Activated T-cell treated with anti-CD3 and anti-CD28 coated beads, Interleukin-2, amount 50 U/mL, for 72 hours (primary cell): Measurements from ENCODE around the gene GABRA4. TPM values are rescaled to one million over a fixed set of nuclear protein-coding genes. Genes with fewer than 3 reads are reported as not detected.

Experiments
- ATAC-seq, 2 donors: fragments of 150-1000 bp; cut with Tn5 transposase; replicated peaks in 1 of 2; 2 replicates each; pipeline ENCODE4 v1.10.0; 2021; ENCODE audit warnings: moderate library complexity in 2 of 2, mild to moderate bottlenecking in 1 of 2
- DNase-seq, 2 donors: peaks; one replicate each; pipeline ENCODE4 v3.0.0; 2021 to 2022; ENCODE audit warnings: mixed read lengths in 1 of 2
- H3K27ac Mint-ChIP-seq: one replicate; pipeline ENCODE4 v1.8.0; 2022; ENCODE audit warnings: mild to moderate bottlenecking, moderate library complexity, mixed read lengths
- H3K27me3 Mint-ChIP-seq: one replicate; pipeline ENCODE4 v1.8.0; 2022; ENCODE audit warnings: low read depth, mixed read lengths
- H3K36me3 Mint-ChIP-seq, 2 donors: one replicate each; pipeline ENCODE4 v1.8.0; 2022; ENCODE audit warnings: mixed read lengths in 2 of 2, mild to moderate bottlenecking in 1 of 2; ENCODE audit not compliant: insufficient read depth in 2 of 2
- H3K4me1 Mint-ChIP-seq: one replicate; pipeline ENCODE4 v1.8.0; 2022; ENCODE audit warnings: low read depth, mixed read lengths
- H3K4me3 Mint-ChIP-seq, 2 donors: one replicate each; pipeline ENCODE4 v1.8.0; 2022; ENCODE audit warnings: mild to moderate bottlenecking in 2 of 2, mixed read lengths in 2 of 2, moderate library complexity in 2 of 2
- H3K9me3 Mint-ChIP-seq, 2 donors: one replicate each; pipeline ENCODE4 v1.8.0; 2022; ENCODE audit warnings: mixed read lengths in 2 of 2
- total RNA-seq, 2 donors: library from RNA; stranded (reverse); gene quantifications; one replicate each; pipeline ENCODE4 v1.2.3, GENCODE V29; 2022

Gene GABRA4
- total RNA-seq: not detected

DNA sequence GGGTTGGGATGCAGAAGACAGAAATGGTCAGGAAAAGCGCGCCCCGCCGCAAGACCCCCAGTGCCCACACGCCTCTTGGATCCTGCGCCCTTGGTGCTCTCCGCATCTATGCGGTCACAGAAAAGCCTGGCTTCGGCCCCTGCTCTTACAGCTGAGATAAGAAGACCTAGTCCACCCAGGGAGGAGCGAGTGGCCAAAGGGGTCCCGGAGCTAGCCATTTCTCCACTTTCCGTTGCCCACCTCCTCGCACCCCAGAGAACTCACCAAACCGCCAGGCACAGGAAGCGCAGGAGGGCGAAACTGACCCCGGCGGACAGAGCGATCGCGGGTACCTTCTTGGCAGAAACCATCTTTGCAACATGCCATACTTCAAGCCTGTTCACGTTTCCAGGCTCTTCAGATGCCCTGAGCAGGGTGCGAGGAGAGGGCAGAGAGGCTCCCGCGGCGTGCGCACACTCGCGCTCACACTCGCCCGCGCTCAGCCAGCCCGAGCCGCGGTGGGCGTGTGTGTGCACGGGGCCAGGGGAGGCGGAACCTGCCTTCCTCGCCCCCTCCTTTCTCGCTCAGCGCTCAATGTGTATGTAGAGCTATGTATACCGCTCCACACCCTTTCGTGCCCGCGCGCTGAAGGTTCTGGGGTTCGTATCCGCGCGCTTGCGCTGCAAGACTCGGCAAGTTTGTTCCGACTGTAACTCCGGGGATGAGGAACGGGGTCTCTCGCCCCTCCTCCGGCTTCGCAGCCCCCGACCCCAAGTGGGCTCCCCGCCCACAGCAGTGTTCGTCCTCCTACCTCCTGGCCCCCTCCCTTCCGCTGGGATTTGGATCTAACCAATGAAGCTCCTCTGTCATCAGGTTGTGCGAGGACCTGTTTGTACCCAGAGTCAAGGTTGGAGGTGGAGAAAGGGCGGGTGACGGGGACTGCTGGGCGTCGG lies at the start of gene GABRA4:
Gene GABRA4 (minus strand): TSS at position 507 of the 932 bp plus-strand sequence. CDS start 157 bp downstream, at position 350.
- Mint-ChIP-seq H3K9me3 (no peaks in the 10 kb centered on the region), H3K27me3 (peaks cover 55% of the 10 kb centered on the region), H3K36me3 (peaks cover 3 to 4% of the 10 kb centered on the region in 2 donors), H3K4me3 (peak within 1 kb of the TSS; percentile 68 to 71), H3K27ac (no peak within 1 kb of the TSS), H3K4me1 (peaks cover 10% of the 10 kb centered on the region)
- ATAC-seq: peak; percentile 49 to 69
- peak; percentile 3 to 5 for DNase-seq

DNA sequence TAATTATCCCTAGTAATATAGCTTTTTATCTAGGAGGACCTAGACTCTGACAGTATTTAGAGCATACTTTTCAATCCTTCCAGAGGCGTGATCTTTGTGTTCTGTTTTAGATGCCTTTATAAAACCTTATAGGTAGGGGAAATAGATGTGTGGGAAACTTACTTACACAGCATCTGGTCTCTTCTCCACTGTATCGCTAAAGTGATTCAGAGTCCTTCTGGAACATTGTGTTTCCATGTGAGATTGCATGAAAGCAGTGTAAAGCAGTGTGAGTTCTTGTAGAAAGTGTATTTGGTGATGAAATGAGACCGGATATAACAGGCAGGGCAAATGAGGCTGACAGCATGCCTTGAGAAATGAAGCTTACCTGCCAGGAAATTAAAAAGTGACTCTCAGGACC lies 47.4 kb upstream of the GABRA4 start:
- Mint-ChIP-seq H3K36me3 (no peaks in the 10 kb centered on the region), H3K4me3 (no peak overlapping the region)

DNA sequence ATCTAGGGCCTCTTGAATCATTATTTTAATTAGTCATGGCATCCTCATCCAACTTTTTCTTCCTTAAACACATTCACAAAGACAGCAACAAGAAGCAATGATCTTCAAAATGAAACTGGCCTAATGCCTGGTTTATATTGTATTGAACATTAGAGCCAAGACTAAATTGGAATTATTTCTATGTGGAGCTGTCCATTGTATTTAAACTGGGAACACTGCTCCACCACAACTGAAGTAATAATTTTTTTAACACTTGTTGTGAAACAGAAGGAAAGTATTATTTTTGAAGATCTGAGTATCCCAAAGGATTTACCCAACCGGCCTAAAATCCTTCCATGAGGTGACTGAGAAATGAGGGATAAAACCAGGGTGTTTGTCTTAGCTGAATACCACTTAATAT lies 44.9 kb upstream of the GABRA4 start:
- ATAC-seq (no peak), DNase-seq (no peak)
- no peak overlapping the region for H3K27ac Mint-ChIP-seq
- no peaks in the 10 kb centered on the region for H3K9me3 Mint-ChIP-seq
- no peak overlapping the region for H3K4me3 Mint-ChIP-seq
- no peaks in the 10 kb centered on the region for H3K36me3 Mint-ChIP-seq
- no peaks in the 10 kb centered on the region for H3K4me1 Mint-ChIP-seq
- peaks cover 19% of the 10 kb centered on the region for H3K27me3 Mint-ChIP-seq

More for the DNA sequence above, 47.4 kb upstream of the GABRA4 start:
- ATAC-seq (no peak), DNase-seq (no peak)
- Mint-ChIP-seq H3K4me1 (no peaks in the 10 kb centered on the region), H3K27me3 (peaks cover 28% of the 10 kb centered on the region), H3K9me3 (no peaks in the 10 kb centered on the region), H3K27ac (no peak overlapping the region)

DNA sequence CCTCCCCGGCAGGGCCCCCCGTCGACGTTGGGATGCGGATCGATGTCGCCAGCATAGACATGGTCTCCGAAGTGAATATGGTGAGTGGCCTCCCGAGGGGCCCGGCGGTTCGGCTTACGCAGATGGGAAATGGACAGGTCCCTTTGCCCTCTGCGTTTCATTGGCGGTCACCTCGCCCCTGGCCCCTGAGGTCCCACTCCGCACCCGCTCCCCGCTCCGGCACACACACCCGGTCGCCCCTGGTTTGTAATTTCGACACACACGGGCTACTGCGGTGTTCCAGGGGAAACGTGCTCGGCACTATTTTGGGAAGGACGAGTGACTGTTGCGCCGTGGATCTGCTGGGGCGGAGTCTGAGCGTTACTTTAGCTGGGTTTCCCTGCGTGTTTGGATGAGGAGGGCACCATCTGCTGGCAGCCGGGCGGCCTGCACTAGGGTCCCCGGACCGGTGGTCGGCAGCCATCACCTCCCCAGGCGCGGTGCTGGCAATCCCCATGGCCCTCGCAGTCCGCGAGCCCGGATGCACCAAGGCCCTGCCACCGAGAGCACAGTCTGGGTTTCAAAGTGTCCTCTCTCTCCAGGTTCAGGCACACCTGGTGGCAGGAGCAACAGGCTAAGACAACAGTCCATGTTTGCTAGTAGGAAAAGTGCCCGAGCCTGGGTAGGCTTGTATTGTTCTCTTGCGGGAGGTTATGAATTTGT lies 39.2 kb upstream of the GABRA4 start:
- ATAC-seq (peak; percentile 91 to 93), DNase-seq (peak; percentile 64 to 70)
- H3K36me3 Mint-ChIP-seq: peaks cover 0 to 2% of the 10 kb centered on the region in 2 donors
- H3K4me3 Mint-ChIP-seq: peak overlapping the region; percentile 70 to 83
- H3K27me3 Mint-ChIP-seq: peaks cover 41% of the 10 kb centered on the region
- no peaks in the 10 kb centered on the region for H3K9me3 Mint-ChIP-seq
- no peak overlapping the region for H3K27ac Mint-ChIP-seq
- H3K4me1 Mint-ChIP-seq: peaks cover 16% of the 10 kb centered on the region

DNA sequence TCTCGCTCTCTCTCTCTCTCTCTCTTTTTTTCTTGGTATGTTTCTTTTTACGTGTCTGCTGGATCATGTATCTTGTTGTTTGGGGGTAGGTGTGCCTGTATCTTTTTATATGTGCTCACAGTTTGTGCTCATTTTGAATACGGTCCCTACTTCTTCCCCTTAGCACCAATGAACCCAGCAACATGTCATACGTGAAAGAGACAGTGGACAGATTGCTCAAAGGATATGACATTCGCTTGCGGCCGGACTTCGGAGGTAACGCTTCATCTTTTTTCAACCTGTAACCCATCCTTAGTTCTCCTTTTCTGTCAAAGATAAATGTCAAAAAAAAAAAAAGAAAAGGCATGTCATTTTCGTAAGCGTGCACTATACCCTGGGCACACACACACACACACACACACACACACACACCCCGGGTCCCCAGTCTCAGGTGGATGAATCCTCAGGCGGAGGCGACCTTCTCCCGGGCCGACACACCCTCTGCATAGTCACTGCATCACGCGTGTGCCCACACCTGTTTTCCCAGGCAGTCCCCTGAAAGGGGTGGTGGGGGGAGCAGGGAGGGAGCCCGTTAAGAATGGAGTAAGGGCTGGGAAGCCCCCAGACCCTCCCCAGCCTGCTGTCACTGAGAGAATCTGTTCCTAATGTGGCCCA lies 38.5 kb upstream of the GABRA4 start:
- Mint-ChIP-seq H3K27ac (peak overlapping the region; percentile 6), H3K4me1 (peaks cover 16% of the 10 kb centered on the region), H3K9me3 (no peaks in the 10 kb centered on the region), H3K36me3 (peaks cover 0 to 2% of the 10 kb centered on the region in 2 donors), H3K27me3 (peaks cover 41% of the 10 kb centered on the region), H3K4me3 (peak overlapping the region; percentile 70 to 83)
- ATAC-seq (peak; percentile 49 to 56), DNase-seq (peak in 1 of 2 donors; percentile 6)

DNA sequence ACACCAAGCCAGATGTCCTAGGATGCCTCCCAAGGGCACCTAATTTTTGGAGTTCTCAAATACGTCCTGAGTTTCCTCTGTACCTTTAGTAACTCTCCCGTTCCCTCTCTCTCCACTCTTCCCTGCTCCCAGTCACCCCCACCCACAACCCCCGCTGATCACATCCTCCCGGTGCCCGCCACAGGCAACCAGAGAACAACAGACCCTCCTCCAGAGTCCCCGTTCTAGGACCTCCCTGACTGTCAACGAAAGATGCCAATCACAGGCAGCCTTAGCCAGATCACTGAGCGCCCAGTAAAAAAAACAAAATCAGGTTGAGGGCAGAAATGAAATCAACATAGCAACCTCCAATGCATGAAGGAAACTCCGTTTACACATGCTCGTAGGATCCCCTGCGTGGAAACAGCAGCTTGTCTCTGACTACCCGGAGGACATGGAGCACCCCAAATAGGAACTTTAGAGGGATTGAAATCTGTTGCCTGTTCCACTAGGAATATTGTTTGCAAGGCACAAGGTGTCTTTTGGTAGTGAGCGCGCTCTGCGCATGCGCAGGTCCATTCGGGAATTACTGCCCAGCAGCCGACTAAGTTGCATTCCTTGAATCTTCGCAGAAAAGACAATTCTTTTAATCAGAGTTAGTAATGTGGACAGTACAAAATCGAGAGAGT lies 37.8 kb upstream of the GABRA4 start, which contains the start of gene GABRB1:
Gene GABRB1 (plus strand): TSS at position 557 of the 668 bp plus-strand sequence.
- Mint-ChIP-seq H3K27me3 (peaks cover 41% of the 10 kb centered on the region), H3K9me3 (no peaks in the 10 kb centered on the region), H3K4me1 (peaks cover 16% of the 10 kb centered on the region), H3K4me3 (peak within 1 kb of the TSS; percentile 70 to 83), H3K27ac (peak within 1 kb of the TSS; percentile 6), H3K36me3 (peaks cover 0 to 2% of the 10 kb centered on the region in 2 donors)
- ATAC-seq: peak in 1 of 2 donors; percentile 9
- peak in 1 of 2 donors; percentile 26 for DNase-seq

DNA sequence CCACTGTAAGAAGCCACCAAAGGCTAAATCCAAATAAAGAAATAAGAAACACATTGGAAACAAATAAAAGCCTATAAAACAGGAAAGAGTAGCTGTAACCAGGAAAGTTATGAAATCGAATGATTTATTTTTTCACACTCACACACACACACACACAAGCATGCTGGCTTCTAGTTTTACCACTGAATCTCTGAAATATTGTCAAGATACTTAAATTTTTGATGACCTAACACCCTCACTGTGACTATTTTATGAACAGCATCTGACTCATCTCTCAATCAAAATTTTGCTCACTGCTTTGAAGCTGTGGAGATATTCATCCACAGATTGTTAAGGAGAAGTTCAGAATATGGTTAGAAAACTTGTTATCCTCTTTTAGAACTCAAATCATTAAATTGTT lies 24.1 kb upstream of the GABRA4 start:
- DNase-seq (no peak), ATAC-seq (no peak)
- Mint-ChIP-seq H3K4me3 (no peak overlapping the region), H3K27ac (no peak overlapping the region), H3K36me3 (peaks cover 0 to 2% of the 10 kb centered on the region in 2 donors), H3K9me3 (peaks cover 0 to 2% of the 10 kb centered on the region in 2 donors), H3K4me1 (peaks cover 8% of the 10 kb centered on the region), H3K27me3 (no peaks in the 10 kb centered on the region)

DNA sequence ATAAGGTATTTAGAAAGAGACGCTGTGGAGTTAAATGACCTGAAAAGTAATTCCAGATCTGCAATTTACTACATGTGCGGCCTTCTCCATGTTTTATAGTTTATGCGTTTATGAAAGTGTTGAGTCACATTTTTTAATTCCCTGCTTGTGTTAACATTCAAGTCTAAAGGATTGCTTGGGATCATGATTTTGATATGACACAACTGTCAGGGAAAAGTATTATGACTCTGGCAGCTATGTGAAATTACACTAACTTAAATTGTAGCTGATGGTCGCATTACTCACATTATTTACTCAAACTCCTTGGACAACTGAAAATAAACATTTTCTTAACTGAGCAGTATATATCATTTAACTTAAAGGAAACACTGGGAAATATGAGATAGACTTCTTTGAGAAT lies 23.7 kb upstream of the GABRA4 start:
- H3K27ac Mint-ChIP-seq: no peak overlapping the region
- DNase-seq (no peak), ATAC-seq (no peak)
- peaks cover 0 to 2% of the 10 kb centered on the region in 2 donors for H3K36me3 Mint-ChIP-seq
- peaks cover 0 to 2% of the 10 kb centered on the region in 2 donors for H3K9me3 Mint-ChIP-seq
- H3K4me3 Mint-ChIP-seq: no peak overlapping the region
- H3K4me1 Mint-ChIP-seq: peaks cover 8% of the 10 kb centered on the region
- H3K27me3 Mint-ChIP-seq: no peaks in the 10 kb centered on the region

DNA sequence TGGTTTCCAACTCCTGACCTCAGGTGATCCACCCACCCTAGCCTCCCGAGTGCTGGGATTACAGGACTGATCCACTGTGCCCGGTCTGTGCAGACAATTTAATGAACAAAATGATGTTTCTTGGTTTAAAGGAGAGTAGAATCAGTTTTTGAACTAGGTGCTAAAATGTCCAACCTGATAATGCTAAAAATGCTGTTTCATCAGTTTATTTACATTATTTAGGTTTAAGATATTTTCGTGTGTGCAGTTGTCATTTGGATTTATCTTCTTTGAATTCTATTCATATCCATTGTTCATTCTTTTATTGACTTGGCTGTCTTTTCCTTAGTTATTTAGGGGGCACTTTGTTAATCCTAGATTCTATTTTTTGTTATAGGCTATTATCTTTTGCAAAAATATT lies 20.0 kb upstream of the GABRA4 start:
- no peaks in the 10 kb centered on the region for H3K27me3 Mint-ChIP-seq
- DNase-seq: no peak
- H3K36me3 Mint-ChIP-seq: no peaks in the 10 kb centered on the region
- no peak for ATAC-seq
- H3K4me3 Mint-ChIP-seq: no peak overlapping the region
- no peaks in the 10 kb centered on the region for H3K9me3 Mint-ChIP-seq
- H3K27ac Mint-ChIP-seq: no peak overlapping the region
- peaks cover 20% of the 10 kb centered on the region for H3K4me1 Mint-ChIP-seq

DNA sequence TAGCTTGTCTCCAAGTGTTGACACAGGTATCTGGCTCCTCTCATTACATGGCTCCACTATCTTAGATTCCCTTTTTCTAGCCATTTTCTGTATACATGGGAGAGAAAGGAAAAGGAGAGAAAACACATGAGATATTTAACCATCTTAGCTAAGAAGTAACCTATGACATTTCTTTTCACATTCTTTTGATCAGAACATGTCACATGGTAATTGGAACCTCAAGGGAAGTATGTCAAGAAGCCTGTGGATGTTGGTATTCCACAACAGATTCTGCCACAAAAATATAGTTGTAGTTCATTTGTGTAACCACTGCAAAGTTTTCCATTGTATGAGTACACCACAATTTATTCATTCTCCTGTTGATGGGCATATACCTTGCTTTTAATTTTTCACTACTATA lies 19.3 kb upstream of the GABRA4 start:
- Mint-ChIP-seq H3K9me3 (no peaks in the 10 kb centered on the region), H3K36me3 (no peaks in the 10 kb centered on the region), H3K4me1 (peaks cover 14% of the 10 kb centered on the region), H3K4me3 (no peak overlapping the region), H3K27ac (peak overlapping the region; percentile 3), H3K27me3 (no peaks in the 10 kb centered on the region)
- no peak for DNase-seq
- ATAC-seq: no peak

DNA sequence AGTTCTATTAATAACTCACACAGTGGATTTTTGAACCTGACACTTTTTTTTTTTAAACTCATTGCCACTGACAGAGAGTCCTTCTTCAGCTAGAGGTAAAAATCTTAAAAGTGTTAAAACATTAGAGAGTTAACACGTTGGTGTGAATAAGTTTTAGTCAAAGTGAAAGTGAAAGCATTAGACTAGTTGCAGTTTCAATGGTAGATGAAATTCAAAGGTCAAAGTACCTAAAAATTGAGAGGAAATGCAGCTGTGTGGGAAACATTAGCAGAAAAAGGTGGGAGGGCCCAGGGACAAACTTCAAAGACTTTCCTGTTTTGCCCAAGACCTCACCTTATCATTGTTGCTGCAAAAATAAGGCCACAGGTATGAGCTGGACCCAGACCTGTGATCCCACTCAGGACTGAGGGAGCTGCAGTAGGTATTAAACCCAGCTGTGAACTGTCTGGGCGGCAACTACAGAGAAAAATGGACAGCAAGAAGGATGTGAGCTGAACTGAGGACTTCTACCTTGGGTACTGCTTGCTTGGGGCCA lies 17.6 kb upstream of the GABRA4 start:
- DNase-seq (peak in 1 of 2 donors; percentile 1), ATAC-seq (peak; percentile 65 to 78)
- H3K4me3 Mint-ChIP-seq: peak overlapping the region; percentile 37 to 76
- H3K9me3 Mint-ChIP-seq: no peaks in the 10 kb centered on the region
- peaks cover 12% of the 10 kb centered on the region for H3K4me1 Mint-ChIP-seq
- H3K36me3 Mint-ChIP-seq: no peaks in the 10 kb centered on the region
- no peaks in the 10 kb centered on the region for H3K27me3 Mint-ChIP-seq
- H3K27ac Mint-ChIP-seq: peak overlapping the region; percentile 62

DNA sequence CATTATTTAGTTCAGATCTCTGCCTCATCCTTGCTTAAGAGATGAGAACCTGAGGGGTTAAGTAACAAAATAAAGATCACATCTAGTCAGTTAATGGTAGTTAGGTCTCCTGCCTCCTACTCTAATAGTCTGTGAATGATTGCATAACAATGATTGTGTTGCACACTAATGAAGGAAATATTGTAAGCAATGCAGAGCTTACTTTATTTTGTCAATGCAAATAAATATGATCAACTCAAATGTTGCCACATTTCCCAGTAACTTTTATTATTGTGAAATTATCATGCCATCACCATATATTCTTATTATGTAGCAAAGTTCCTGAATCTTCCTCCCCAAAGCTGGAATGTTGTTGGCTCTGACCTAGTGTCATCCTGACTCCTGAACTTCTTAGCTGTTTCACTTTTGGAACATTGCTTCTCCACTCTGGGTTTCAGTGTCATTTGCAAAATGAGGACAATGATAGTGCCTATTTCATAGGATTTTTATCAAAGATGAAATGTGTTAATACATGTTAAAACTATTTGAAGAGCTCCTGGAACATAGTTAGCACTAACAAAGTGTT lies 17.0 kb upstream of the GABRA4 start:
- DNase-seq (no peak), ATAC-seq (no peak)
- H3K27me3 Mint-ChIP-seq: no peaks in the 10 kb centered on the region
- H3K4me3 Mint-ChIP-seq: peak overlapping the region; percentile 37 to 76
- peaks cover 12% of the 10 kb centered on the region for H3K4me1 Mint-ChIP-seq
- H3K36me3 Mint-ChIP-seq: no peaks in the 10 kb centered on the region
- peak overlapping the region; percentile 62 for H3K27ac Mint-ChIP-seq
- H3K9me3 Mint-ChIP-seq: no peaks in the 10 kb centered on the region
